Astrocyte of the spinal cord (primary cell): ENCODE results near the gene MBD6.
"Not testable (repeated sequence)": the region's sequence is repeated elsewhere in the genome, so short reads cannot be mapped to it uniquely, and the experiment has no call there.

Experiments used
- DNase-seq: peaks from one replicate; pipeline ENCODE4 v3.0.0; 2011; ENCODE audit warnings: low read depth, low spot score
- H3K4me3 ChIP-seq: 2 replicates; pipeline ENCODE4 v1.5.1; 2011; ENCODE audit warnings: low read depth, mild to moderate bottlenecking, low read length, moderate library complexity
- in situ Hi-C: cut with HindIII; loops from 2 replicates; pipeline ENCODE4 v1.10.0; 2017; ENCODE audit warnings: low sequenced_read_pairs
- TF ChIP-seq, protein P1 (sequence below): IDR thresholded peaks from 2 replicates; pipeline ENCODE4 v1.5.1; 2012; ENCODE audit warnings: low read depth, mild to moderate bottlenecking, low read length, inconsistent platforms

MBD6 gene

DNA sequence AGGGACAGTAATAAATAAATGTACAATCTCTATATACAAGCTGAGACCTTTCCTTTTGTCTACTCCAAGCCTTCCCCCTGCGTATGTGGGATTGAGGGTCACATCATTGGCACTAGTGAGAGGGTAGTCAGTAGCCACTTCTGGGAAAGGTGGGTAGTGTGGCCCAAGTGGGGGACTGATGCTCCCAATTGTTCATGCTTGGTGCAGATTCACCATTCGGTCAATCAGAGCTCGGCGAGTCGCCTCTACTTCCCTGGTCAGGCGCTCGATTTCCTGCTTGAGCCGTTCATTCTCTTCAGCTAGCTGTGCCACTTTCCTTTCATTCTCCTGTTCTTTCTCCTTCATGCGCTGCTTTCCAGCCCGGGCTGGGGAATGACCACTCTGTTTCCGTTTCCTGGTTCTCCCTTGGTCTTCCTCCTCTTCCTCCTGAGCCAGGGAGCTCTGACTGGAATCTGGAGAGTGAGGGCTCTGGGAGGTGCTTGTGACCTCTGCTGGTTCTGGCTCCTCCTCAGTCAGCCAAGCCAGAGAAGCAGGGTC is 5.9 kb upstream of the MBD6 start:
- H3K4me3 ChIP-seq: no peak overlapping the region
- DNase-seq: no peak
- in situ Hi-C loops: no loop called here
- TF ChIP-seq, protein P1, sequence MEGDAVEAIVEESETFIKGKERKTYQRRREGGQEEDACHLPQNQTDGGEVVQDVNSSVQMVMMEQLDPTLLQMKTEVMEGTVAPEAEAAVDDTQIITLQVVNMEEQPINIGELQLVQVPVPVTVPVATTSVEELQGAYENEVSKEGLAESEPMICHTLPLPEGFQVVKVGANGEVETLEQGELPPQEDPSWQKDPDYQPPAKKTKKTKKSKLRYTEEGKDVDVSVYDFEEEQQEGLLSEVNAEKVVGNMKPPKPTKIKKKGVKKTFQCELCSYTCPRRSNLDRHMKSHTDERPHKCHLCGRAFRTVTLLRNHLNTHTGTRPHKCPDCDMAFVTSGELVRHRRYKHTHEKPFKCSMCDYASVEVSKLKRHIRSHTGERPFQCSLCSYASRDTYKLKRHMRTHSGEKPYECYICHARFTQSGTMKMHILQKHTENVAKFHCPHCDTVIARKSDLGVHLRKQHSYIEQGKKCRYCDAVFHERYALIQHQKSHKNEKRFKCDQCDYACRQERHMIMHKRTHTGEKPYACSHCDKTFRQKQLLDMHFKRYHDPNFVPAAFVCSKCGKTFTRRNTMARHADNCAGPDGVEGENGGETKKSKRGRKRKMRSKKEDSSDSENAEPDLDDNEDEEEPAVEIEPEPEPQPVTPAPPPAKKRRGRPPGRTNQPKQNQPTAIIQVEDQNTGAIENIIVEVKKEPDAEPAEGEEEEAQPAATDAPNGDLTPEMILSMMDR: no peak

DNA sequence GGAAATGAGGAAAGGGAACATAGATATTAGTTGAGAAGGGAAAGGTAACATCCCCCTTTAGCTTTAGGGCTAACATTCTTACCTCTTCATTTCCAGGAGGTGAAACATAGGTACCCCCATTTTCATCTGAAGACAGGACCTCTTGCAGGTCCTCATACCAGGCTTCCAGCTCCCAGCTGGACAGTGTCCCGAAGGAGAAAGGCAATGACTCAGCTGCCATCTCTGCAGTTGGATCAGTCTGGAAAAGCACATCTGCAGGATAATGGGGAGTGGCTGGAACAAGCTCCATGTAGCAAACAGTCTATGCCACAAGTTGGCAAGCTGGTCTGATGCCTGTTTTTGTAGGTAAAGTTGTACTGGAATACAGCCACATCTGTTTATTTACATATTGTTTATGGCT is 5.4 kb upstream of the MBD6 start:
- TF ChIP-seq, protein P1: no peak
- in situ Hi-C loops: no loop called here
- peak; percentile 38 for DNase-seq
- no peak overlapping the region for H3K4me3 ChIP-seq

DNA sequence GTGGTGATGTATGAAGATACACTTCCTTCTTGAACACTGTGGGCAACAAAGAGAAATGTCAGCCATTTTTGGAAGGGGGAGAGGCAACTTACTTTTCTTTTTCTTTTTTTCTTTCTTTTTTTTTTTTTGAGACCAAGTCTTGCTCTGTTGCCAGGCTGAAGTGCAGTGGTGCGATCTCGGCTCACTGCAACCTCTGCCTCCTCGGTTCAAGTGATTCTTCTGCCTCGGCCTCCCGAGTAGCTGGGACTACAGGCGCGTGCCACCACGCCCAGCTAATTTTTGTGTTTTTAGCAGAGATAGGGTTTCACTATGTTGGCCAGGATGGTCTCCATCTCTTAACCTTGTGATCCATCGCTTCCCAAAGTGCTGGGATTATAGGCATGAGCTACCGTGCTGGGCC is 4.9 kb upstream of the MBD6 start:
- H3K4me3 ChIP-seq: peak overlapping the region; percentile 80
- DNase-seq, in situ Hi-C loops: not testable (repeated sequence)

DNA sequence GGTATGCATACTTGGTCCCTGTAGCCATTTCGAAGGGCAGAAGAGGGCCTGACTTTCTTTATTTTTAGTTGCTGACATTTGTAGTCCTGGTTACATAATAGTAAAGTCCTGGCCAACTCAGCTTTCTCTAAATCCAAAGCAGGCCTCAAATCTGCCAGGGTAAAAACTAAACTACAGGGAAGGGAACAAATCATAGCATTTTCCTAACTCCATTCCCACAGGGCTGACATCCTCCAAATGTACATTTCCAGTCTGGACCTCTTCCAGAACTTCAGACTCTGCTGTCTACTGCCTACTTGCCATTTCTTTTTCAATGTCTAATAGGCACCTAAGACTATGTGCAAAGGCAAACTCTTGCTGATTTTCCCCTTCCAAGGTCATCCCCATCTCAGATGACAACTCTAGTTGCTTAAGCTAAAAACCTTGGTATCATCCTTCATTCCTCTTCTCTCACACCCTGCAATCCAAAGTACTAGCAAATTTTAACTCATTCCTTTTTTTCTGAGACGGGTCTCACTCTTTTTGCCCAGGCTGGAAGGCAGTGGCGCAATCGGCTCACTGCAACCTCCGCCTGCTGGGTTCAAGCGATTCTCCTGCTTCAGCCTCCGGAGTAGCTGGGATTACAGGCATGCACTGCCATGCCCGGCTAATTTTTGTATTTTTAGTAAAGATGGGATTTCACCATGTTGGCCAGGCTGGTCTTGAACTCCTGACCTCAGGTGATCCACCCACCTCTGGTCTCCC is 4.3 kb upstream of the MBD6 start:
- TF ChIP-seq, protein P1: no peak
- H3K4me3 ChIP-seq: peak overlapping the region; percentile 80
- in situ Hi-C loops: no loop called here
- DNase-seq: no peak

DNA sequence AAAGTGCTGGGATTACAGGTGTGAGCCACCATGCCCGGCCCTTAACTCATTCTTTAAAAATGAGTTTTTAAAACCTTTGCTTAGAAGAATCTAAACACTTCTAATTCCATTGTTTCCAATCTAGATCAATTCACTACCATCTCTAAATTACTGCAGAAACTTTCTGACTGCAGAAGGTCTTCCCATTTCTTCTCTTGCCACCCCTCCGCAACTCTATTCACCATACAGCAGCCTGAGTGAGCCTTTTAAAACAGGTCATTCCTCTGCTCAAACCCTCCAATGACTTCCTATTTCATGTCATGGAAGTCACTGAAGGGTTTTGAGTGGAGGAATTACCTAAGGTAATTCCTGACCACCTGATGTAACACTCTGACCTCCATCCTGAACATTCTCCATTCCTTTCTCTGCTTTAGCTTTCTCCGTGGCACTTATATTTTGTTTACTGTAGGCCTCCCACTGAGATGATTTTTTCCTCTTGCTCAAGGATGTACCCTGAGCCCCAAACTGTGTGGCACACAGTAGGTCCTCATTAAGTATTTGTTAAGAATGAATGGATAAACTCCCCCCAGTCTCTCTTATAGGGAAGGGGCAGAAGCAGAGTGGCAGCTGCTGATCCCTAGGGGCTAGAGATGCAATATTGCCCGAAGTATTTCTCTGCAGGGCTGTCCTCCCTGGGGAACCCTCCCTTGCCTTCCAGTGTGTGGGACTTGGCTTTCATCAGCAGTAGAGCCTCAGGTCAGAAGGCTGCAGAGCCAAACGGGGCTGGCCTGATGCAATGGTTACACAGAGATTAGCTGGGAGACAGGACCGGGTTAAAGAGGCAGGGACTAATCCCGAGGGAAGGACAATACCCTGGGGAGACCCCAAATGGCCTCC is 3.5 kb upstream of the MBD6 start:
- H3K4me3 ChIP-seq: peak overlapping the region; percentile 80
- TF ChIP-seq, protein P1: no peak
- peak; percentile 25 for DNase-seq
- in situ Hi-C loops: no loop called here

DNA sequence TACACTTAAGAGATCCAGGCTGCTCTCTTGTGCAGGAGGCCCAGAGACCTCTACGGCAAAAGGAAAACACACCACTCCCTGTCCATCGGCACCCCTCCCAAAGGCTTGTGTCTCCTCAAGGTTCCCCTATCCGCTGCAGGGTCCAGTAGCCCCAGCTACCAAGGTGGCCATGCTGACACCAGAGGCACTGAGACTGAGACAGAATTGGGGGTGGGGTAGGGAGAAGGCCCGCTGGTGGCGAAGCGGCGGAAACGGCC is 2.9 kb upstream of the MBD6 start:
- in situ Hi-C loops: no loop called here
- DNase-seq: no peak
- TF ChIP-seq, protein P1: no peak
- peak overlapping the region; percentile 80 for H3K4me3 ChIP-seq
